ENCODE results near the gene NAT8L. TPM values are rescaled to one million over a fixed set of nuclear protein-coding genes. Genes with fewer than 3 reads are reported as not detected.

NAT8L gene
- total RNA-seq, 2 experiments from 2014 or later, result not detected

- no peak for ATAC-seq (ENCODE audit: poor library complexity)
- CTCF ChIA-PET, result no interaction called here
- Histone ChIP-seq H3K27me3 (ENCODE audit: control insufficient read depth in 1 of 2, insufficient read depth in 2 of 2, low read length in 2 of 2) (no peaks in the 10 kb centered on the region), H3K9me3 (ENCODE audit: control insufficient read depth in 1 of 2, insufficient read depth in 1 of 2, low read length in 2 of 2) (no peaks in the 10 kb centered on the region), H3K4me3 (ENCODE audit: low read length) (no peak overlapping the region), H3K27ac (ENCODE audit: low read depth in 1 of 2, low read length in 2 of 2) (no peak overlapping the region), H3K36me3 (ENCODE audit: insufficient read depth, low read length) (no peaks in the 10 kb centered on the region), H3K4me1 (ENCODE audit: insufficient read depth, low read length) (no peaks in the 10 kb centered on the region)
- POLR2A ChIA-PET, result no interaction called here
- no peaks in the 10 kb centered on the region for H3K36me3 Mint-ChIP-seq (ENCODE audit: low read depth)
- TF ChIP-seq CTCF (IDR thresholded peaks at IDR 0.05), result no peak
- H3K9me3 Mint-ChIP-seq, result no peaks in the 10 kb centered on the region
- intact Hi-C loops (cut with DNase I, micrococcal nuclease), result no loop called here
- H3K4me3 Mint-ChIP-seq, result no peak overlapping the region
- no peak for DNase-seq
- H3K4me1 Mint-ChIP-seq (ENCODE audit: low read depth), result no peaks in the 10 kb centered on the region
- H3K27me3 Mint-ChIP-seq, result peaks cover 5% of the 10 kb centered on the region
- no peak overlapping the region for H3K27ac Mint-ChIP-seq
These were observed 57.7 kb downstream of the NAT8L start for GRCh38 chr4:2116687-2117400.

Other genes with a start within 250 kb of the NAT8L start
- gene LETM1, start 203.2 kb upstream of the NAT8L start, total RNA-seq, result 10 to 100 TPM; 21.2 to 25.2 TPM
- 10 to 100 TPM; 42.4 to 45.8 TPM for gene NSD2, start 187.9 kb upstream of the NAT8L start, total RNA-seq
- 10 to 100 TPM; 39.9 to 40.1 TPM for gene NELFA, start 50.4 kb upstream of the NAT8L start, total RNA-seq
- gene HAUS3, start 182.8 kb downstream of the NAT8L start, total RNA-seq, result 100 to 1,000 TPM; 143 to 148 TPM
- gene POLN, start 182.8 kb downstream of the NAT8L start, total RNA-seq, result 1 to 10 TPM; 2.1 to 2.3 TPM
- 100 to 1,000 TPM; 140 to 147 TPM for gene MXD4, start 202.8 kb downstream of the NAT8L start, total RNA-seq